ENCODE results near the gene C1orf210. TPM values are rescaled to one million over a fixed set of nuclear protein-coding genes. Genes with fewer than 3 reads are reported as not detected.

The C1orf210 gene
- total RNA-seq, 1 experiment from 2014 or later = 58.2 TPM

GRCh38 chr1:43312663-43313515, 27.5 kb upstream of the C1orf210 start:
- DNase-seq (ENCODE audit: low spot score) = no peak

GRCh38 chr1:43312212-43312623, 26.8 kb upstream of the C1orf210 start:
- DNase-seq (ENCODE audit: low spot score) = no peak

- DNase-seq (ENCODE audit: low spot score) = no peak
Observed at GRCh38 chr1:43311521-43311920, 26.1 kb upstream of the C1orf210 start.

GRCh38 chr1:43309405-43310025, 24.1 kb upstream of the C1orf210 start:
- no peak for DNase-seq (ENCODE audit: low spot score)

GRCh38 chr1:43308635-43309404, 23.4 kb upstream of the C1orf210 start:
- no peak for DNase-seq (ENCODE audit: low spot score)

- DNase-seq (ENCODE audit: low spot score) = no peak
Observed at GRCh38 chr1:43307458-43308158, 22.2 kb upstream of the C1orf210 start.

- DNase-seq (ENCODE audit: low spot score) = no peak
Observed at GRCh38 chr1:43306688-43307457, 21.5 kb upstream of the C1orf210 start.

GRCh38 chr1:43305926-43306687, 20.7 kb upstream of the C1orf210 start:
- DNase-seq (ENCODE audit: low spot score) = no peak

GRCh38 chr1:43305461-43305860, 20.1 kb upstream of the C1orf210 start:
- no peak for DNase-seq (ENCODE audit: low spot score)

GRCh38 chr1:43304771-43305300, 19.5 kb upstream of the C1orf210 start:
- DNase-seq (ENCODE audit: low spot score) = no peak

GRCh38 chr1:43304314-43304681, 18.9 kb upstream of the C1orf210 start:
- no peak for DNase-seq (ENCODE audit: low spot score)

GRCh38 chr1:43303471-43304313, 18.3 kb upstream of the C1orf210 start:
- no peak for DNase-seq (ENCODE audit: low spot score)

GRCh38 chr1:43302721-43303470, 17.5 kb upstream of the C1orf210 start:
- no peak for DNase-seq (ENCODE audit: low spot score)

- no peak for DNase-seq (ENCODE audit: low spot score)
Observed at GRCh38 chr1:43302201-43302600, 16.8 kb upstream of the C1orf210 start.

- no peak for DNase-seq (ENCODE audit: low spot score)
Observed at GRCh38 chr1:43300378-43301094, 15.2 kb upstream of the C1orf210 start, which contains the start of gene TIE1. Gene TIE1 (plus strand): TSS chr1:43300982. CDS start chr1:43301072, 90 bp downstream.

GRCh38 chr1:43299101-43299500, 13.7 kb upstream of the C1orf210 start:
- no peak for DNase-seq (ENCODE audit: low spot score)

- DNase-seq (ENCODE audit: low spot score) = no peak
Observed at GRCh38 chr1:43298055-43298454, 12.7 kb upstream of the C1orf210 start.
